Body of pancreas (tissue), 4 donors: ENCODE measurements around the gene ITPK1. TPM values are rescaled to one million over a fixed set of nuclear protein-coding genes. Genes with fewer than 3 reads are reported as not detected.

Experiments used
- ATAC-seq: fragments of 150-250 bp; one replicate; pipeline ENCODE4 v1.9.1; 2016
- DNase-seq, 4 donors: peaks; one replicate each; pipeline ENCODE4 v3.0.0-alpha.2; 2019
- H3K27ac ChIP-seq, 4 donors: fragments of 200-600 bp; sonication (generic); 1 replicate in 3 of 4; 2 replicates in 1 of 4; pipeline versions ENCODE4 v1.5.1 to v1.6.1; 2016 to 2019; ENCODE audit warnings: mild to moderate bottlenecking in 1 of 4, mixed read lengths in 1 of 4, moderate library complexity in 1 of 4
- H3K27me3 ChIP-seq, 2 donors: fragments of 200-600 bp; sonication (generic); one replicate each; pipeline ENCODE4 v1.6.0; 2016; ENCODE audit warnings: mild to moderate bottlenecking in 1 of 2
- H3K36me3 ChIP-seq, 2 donors: fragments of 200-600 bp; sonication (generic); replicated peaks in 1 of 2; 2 replicates each; pipeline ENCODE4 v1.5.1; 2016; ENCODE audit warnings: low read depth in 2 of 2; ENCODE audit not compliant: insufficient read depth in 1 of 2
- H3K4me1 ChIP-seq: fragments of 200-600 bp; sonication (generic); one replicate; pipeline ENCODE4 v1.6.0; 2016
- H3K4me3 ChIP-seq, 2 donors: fragments of 200-600 bp; sonication (generic); 1 replicate in 1 of 2; 2 replicates in 1 of 2; pipeline ENCODE4 v1.5.1; 2016 to 2019
- H3K9me3 ChIP-seq, 3 donors: fragments of 200-600 bp; sonication (generic); 1 replicate in 2 of 3; 2 replicates in 1 of 3; pipeline ENCODE4 v1.5.1; 2016
- CTCF ChIP-seq, 7 experiments: fragments of 450-650 bp in 4 of 7; fragments of 200-600 bp in 3 of 7; sonication (generic) in 3 of 7; IDR thresholded peaks; one replicate each; pipeline ENCODE4 v1.5.1; 2016 to 2019; ENCODE audit warnings: antibody characterized with exemption in 7 of 7
- POLR2A ChIP-seq, 3 donors: fragments of 450-650 bp; IDR thresholded peaks; one replicate each; pipeline ENCODE4 v1.6.1; 2016; ENCODE audit warnings: antibody characterized with exemption in 3 of 3, mild to moderate bottlenecking in 2 of 3
- WGBS, 2 donors: methylation state at CpG; one replicate each; pipeline ENCODE4 v1.1.5; 2017; 5-methylcytosine and 5-hydroxymethylcytosine counted together
- intact Hi-C: fragments of 100-400 bp; cut with DNase I; formaldehyde crosslinking; loops from one replicate; pipeline ENCODE4 v1.15.1; 2023
- total RNA-seq, 2 donors: library from RNA; depleted of rRNA; stranded (reverse); fragments of >200 nt; gene quantifications; one replicate each; pipeline ENCODE4 v1.1.0, GENCODE V29; 2016

The ITPK1 gene
- total RNA-seq, 2 donors from 2014 or later: 30.1 to 32.6 TPM

DNA sequence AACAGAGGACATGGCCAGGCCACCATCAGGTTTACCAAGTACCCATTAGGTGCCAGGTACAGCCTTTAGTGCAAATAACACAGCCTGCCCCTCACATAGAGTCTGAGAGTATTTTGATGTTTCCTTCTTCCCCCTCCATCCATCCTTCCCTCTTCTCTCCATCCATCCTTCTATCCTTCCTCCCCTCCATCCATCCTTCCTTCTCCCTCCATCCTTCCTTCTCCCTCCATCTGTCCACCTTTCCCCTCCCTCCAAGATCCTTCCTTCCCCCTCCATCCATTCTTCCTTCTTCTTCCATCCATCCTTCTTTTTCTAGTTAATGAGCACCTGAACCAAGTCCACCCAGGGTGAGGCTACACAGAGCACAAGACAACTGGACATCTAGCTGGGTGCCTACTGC lies 39.8 kb downstream of the ITPK1 start:
- H3K36me3 ChIP-seq: no peaks in the 10 kb centered on the region
- ATAC-seq (no peak), DNase-seq (no peak)
- peaks cover 18% of the 10 kb centered on the region for H3K4me1 ChIP-seq
- no peak overlapping the region for H3K27ac ChIP-seq
- TF ChIP-seq POLR2A (IDR thresholded peaks at IDR 0.05) (no peak), CTCF (IDR thresholded peaks at IDR 0.05) (no peak)
- H3K9me3 ChIP-seq: no peaks in the 10 kb centered on the region
- intact Hi-C loops: no loop called here
- no peaks in the 10 kb centered on the region for H3K27me3 ChIP-seq
- H3K4me3 ChIP-seq: no peak overlapping the region

DNA sequence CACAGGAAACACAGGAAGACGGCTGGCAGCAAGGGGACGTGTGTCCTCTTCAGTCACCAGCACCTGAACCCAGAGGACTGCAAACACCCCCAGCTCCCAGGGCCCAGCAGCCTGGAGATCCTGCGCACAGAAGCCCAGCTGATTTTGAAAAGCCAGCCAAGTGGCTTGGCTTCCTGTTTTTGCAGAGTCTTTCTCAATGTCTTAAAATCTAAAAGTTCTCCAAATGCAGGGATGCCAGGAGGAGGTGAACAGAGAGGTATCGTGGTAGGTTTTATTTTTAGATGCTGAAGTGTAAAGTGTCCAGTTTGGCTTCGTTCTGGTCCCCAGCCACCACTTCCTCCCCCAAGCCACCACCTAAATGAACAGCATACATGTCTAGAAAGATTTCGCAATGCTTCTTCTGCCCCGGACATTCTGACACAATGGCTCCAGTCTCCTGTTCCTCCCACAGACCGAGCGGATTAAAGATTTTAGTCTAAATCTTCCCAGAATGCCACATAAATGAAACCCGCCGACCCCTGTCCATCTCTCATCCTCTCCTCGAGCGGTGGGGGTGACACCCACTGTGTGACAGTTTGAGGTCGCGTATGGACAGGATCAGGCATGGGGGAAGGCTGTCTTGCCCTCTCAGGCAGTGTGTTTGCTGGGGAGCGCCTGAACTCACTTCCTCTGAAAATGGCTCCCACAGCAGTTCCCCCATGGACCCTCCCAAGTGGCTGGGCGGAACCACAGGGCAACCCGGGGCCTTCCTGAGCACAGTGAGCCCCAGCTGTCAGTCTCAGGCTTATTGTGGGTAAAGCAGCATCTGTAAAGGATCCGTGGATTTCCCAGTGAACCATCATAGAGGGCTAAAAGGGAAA lies 41.6 kb downstream of the ITPK1 start:
- no peak overlapping the region for H3K4me3 ChIP-seq
- H3K4me1 ChIP-seq: peaks cover 18% of the 10 kb centered on the region
- H3K27me3 ChIP-seq: no peaks in the 10 kb centered on the region
- TF ChIP-seq POLR2A (IDR thresholded peaks at IDR 0.05): peak in 1 of 3 donors; percentile 6
- TF ChIP-seq CTCF (IDR thresholded peaks at IDR 0.05): no peak
- H3K9me3 ChIP-seq: no peaks in the 10 kb centered on the region
- 56 to 74% methylated on average over 17 to 19 of the region's 19 CpGs for WGBS, 2 donors
- DNase-seq (peak in 1 of 4 donors; percentile 64), ATAC-seq (peak; percentile 49)
- intact Hi-C loops: no loop called here
- H3K36me3 ChIP-seq: no peaks in the 10 kb centered on the region
- peak overlapping the region in 2 of 4 donors; percentile 56 to 71 for H3K27ac ChIP-seq

DNA sequence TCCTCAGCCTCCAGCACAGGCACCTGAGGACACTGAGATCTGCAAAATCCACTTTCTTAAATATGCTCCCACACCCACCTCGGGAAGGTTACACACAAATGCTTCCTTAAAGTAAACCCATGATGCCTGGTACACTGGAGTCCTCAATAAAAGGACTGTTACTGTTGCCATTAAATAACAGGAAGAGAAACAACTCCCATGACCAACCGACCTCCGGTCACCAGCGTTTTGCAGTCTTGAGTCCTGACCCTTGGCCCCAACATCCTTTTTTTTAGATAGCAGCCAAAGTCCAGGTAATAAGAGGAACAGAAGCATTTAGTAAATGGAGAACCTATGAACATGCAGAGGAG lies 42.4 kb downstream of the ITPK1 start:
- TF ChIP-seq CTCF (IDR thresholded peaks at IDR 0.05) (no peak), POLR2A (IDR thresholded peaks at IDR 0.05) (no peak)
- Histone ChIP-seq H3K36me3 (no peaks in the 10 kb centered on the region), H3K9me3 (no peaks in the 10 kb centered on the region), H3K27ac (peak overlapping the region in 2 of 4 donors; percentile 24 to 71), H3K27me3 (no peaks in the 10 kb centered on the region), H3K4me3 (no peak overlapping the region), H3K4me1 (peaks cover 18% of the 10 kb centered on the region)
- ATAC-seq: no peak
- DNase-seq: peak in 1 of 4 donors; percentile 47
- 76 to 81% methylated on average over 4 of the region's 4 CpGs for WGBS, 2 donors
- intact Hi-C loops: no loop called here

DNA sequence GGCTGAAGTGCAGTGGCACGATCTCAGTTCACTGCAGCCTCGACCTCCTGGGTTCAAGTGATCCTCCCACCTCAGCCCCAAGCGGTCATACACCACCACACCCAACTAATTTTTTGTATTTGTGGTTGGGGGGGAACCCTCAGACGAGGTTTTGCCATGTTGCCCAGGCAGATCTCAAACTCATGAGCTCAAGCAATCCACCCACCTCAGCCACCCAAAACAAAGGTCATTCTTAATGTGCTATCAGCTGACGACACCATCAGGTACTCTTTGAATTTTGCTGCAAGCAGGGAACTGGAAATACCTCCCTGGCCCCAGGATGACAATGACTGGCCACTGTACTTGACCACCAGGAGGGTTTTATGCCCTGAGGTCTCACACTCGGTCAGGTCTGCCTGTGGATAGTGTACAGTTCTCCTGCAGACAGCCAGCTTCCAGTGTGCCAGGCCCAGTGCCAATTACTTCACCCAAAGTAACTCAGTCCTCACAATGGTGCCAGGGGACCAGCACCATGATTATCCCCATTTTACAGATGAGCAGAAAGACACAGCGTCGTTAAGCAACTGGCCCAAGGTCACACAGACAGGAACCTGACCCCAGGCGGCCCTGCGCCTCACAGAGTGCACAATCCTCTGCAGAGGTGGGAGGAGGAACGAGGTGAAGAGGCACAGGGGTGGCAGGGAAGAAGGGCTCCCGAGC lies 42.9 kb downstream of the ITPK1 start:
- no peak for TF ChIP-seq CTCF (IDR thresholded peaks at IDR 0.05)
- TF ChIP-seq POLR2A (IDR thresholded peaks at IDR 0.05): no peak
- intact Hi-C loops: no loop called here
- Histone ChIP-seq H3K27me3 (no peaks in the 10 kb centered on the region), H3K36me3 (no peaks in the 10 kb centered on the region), H3K9me3 (no peaks in the 10 kb centered on the region), H3K27ac (peak overlapping the region in 1 of 4 donors; percentile 71), H3K4me3 (no peak overlapping the region), H3K4me1 (peaks cover 18% of the 10 kb centered on the region)
- WGBS, 2 donors: 80 to 84% methylated on average over 11 to 12 of the region's 12 CpGs
- ATAC-seq (no peak), DNase-seq (no peak)
